HepG2 (cell line): Measurements from ENCODE around the gene ABAT. TPM values are rescaled to one million over a fixed set of nuclear protein-coding genes. Genes with fewer than 3 reads are reported as not detected.

Experiments used
- ATAC-seq: fragments of 200-7000 bp; cut with Tn5 transposase; 3 replicates; pipeline ENCODE4 v1.9.1; 2020; ENCODE audit warnings: mild to moderate bottlenecking, moderate library complexity
- BruUV-seq: library from RNA; stranded (reverse); fragments of 400-500 nt; replicated peaks from 2 replicates; lab custom pipeline; 2021; lab: Mats Ljungman, UMichigan
- CTCF ChIA-PET: fragments of 300-600 bp; formaldehyde crosslinking; extraction: SDS; loops from one replicate; lab custom pipeline; 2021; ENCODE audit warnings: low total read pairs, inconsistent platforms, low intra/inter-chr PET ratio; lab: Yijun Ruan, JAX
- POLR2A ChIA-PET: fragments of 350-600 bp; sonication (Branson Sonifier 250); formaldehyde crosslinking; loops from one replicate; lab custom pipeline; 2020; ENCODE audit warnings: antibody characterized with exemption, inconsistent platforms; lab: Yijun Ruan, JAX
- DNase-seq: peaks from one replicate; pipeline ENCODE4 v3.0.0-alpha.2; 2015; ENCODE audit warnings: low spot score
- FAIRE-seq: peaks from 3 replicates; lab custom pipeline; 2011; peaks lifted over from hg19 to GRCh38; lab: Jason Lieb, UNC
- H2AFZ ChIP-seq: one replicate; pipeline ENCODE4 v1.6.1; 2011; ENCODE audit warnings: low read length, inconsistent platforms
- H3K27ac ChIP-seq: fragments of 300-600 bp; 3 replicates; pipeline ENCODE4 v1.8.0; 2011; ENCODE audit warnings: mixed run types, mild to moderate bottlenecking, mixed read lengths, low read length, inconsistent platforms; ENCODE audit not compliant: insufficient read depth; ENCODE audit errors: extremely low read length
- H3K27me3 ChIP-seq, 2 experiments: fragments of 200-600 bp in 1 of 2; 2 replicates in 1 of 2; 3 replicates in 1 of 2; pipeline versions ENCODE4 v1.6.0 to v1.8.0; 2011; ENCODE audit warnings: low read length in 2 of 2, mild to moderate bottlenecking in 2 of 2, moderate library complexity in 2 of 2, inconsistent platforms in 1 of 2; ENCODE audit not compliant: insufficient read depth in 2 of 2, control insufficient read depth in 1 of 2
- H3K36me3 ChIP-seq, 2 experiments: fragments of 200-600 bp in 1 of 2; replicated peaks in 1 of 2; 2 replicates in 1 of 2; 3 replicates in 1 of 2; pipeline versions ENCODE4 v1.5.1 to v1.8.0; 2011; ENCODE audit warnings: low read length in 2 of 2, inconsistent platforms in 1 of 2; ENCODE audit not compliant: insufficient read depth in 2 of 2, control insufficient read depth in 1 of 2
- H3K4me1 ChIP-seq: 2 replicates; pipeline ENCODE4 v1.5.1; 2012; ENCODE audit warnings: low read length, inconsistent platforms; ENCODE audit not compliant: insufficient read depth
- H3K4me2 ChIP-seq: 2 replicates; pipeline ENCODE4 v1.6.0; 2011; ENCODE audit warnings: low read depth, low read length, inconsistent platforms
- H3K4me3 ChIP-seq, 3 experiments: fragments of 200-600 bp in 1 of 3; sonication (generic), shearing (Covaris generic) in 1 of 3; replicated peaks in 1 of 3; 2 replicates each; pipeline ENCODE4 v1.5.1; 2011 to 2016; ENCODE audit warnings: low read length in 3 of 3, inconsistent platforms in 2 of 3, low read depth in 2 of 3, mild to moderate bottlenecking in 2 of 3, control low read depth in 1 of 3, mixed read lengths in 1 of 3; ENCODE audit not compliant: insufficient read depth in 1 of 3
- H3K79me2 ChIP-seq: one replicate; pipeline ENCODE4 v1.6.1; 2011; ENCODE audit warnings: low read length, inconsistent platforms; ENCODE audit not compliant: insufficient read depth
- H3K9ac ChIP-seq: 2 replicates; pipeline ENCODE4 v1.6.0; 2011; ENCODE audit warnings: mild to moderate bottlenecking, low read depth, low read length, inconsistent platforms; ENCODE audit not compliant: insufficient read depth
- H3K9me3 ChIP-seq: 2 replicates; pipeline ENCODE4 v1.5.1; 2012; ENCODE audit warnings: mild to moderate bottlenecking, low read length
- H4K20me1 ChIP-seq: 2 replicates; pipeline ENCODE4 v1.6.0; 2011; ENCODE audit warnings: inconsistent platforms, mild to moderate bottlenecking, low read length, moderate library complexity; ENCODE audit not compliant: insufficient read depth
- DR1 ChIP-seq: sonication (generic); formaldehyde crosslinking; IDR thresholded peaks from 2 replicates; pipeline ENCODE4 v1.8.0; 2021; ENCODE audit warnings: mild to moderate bottlenecking, missing genetic modification reagents, inconsistent platforms
- FOSL2 ChIP-seq: sonication (generic); formaldehyde crosslinking; IDR thresholded peaks from 2 replicates; pipeline ENCODE4 v1.4.0; 2020; ENCODE audit warnings: missing genetic modification reagents
- SALL1 ChIP-seq: sonication (generic); formaldehyde crosslinking; IDR thresholded peaks from 2 replicates; pipeline ENCODE4 v1.8.0; 2022; ENCODE audit warnings: mild to moderate bottlenecking, missing genetic modification reagents
- WGBS: methylation state at CpG from one replicate; pipeline ENCODE4 v1.1.6; 2017; ENCODE audit warnings: low lambda C conversion rate; 5-methylcytosine and 5-hydroxymethylcytosine counted together
- in situ Hi-C: cut with HindIII; loops from 2 replicates; pipeline ENCODE4 v1.10.0; 2017; ENCODE audit warnings: low pct_unique_long_range_greater_than_20kb; ENCODE audit not compliant: extremely low pct_ligation_motif_present
- intact Hi-C: fragments of 100-400 bp; cut with micrococcal nuclease; formaldehyde crosslinking; loops from one replicate; pipeline ENCODE4 v1.10.0; 2022; ENCODE audit not compliant: unreplicated experiment
- polyA plus RNA-seq, 8 experiments: library from polyadenylated mRNA; depleted of rRNA in 3 of 8; stranded (reverse) in 7 of 8; unstranded in 1 of 8; fragments of >200 nt; fragmentation: Illumina TruSeq in 4 of 8; extraction: Trizol in 4 of 8; gene quantifications; 2 replicates each; pipeline versions ENCODE4 v1.2.1 to v1.2.3, GENCODE V29; 2011 to 2016; ENCODE audit warnings: low read depth in 4 of 8, missing spikeins in 1 of 8, mixed read lengths in 1 of 8; ENCODE audit not compliant: insufficient read depth in 1 of 8
- total RNA-seq, 5 experiments: library from RNA; depleted of rRNA; stranded (reverse); fragments of >200 nt; fragmentation: Illumina TruSeq; extraction: Trizol; gene quantifications; 2 replicates each; pipeline ENCODE4 v1.2.3, GENCODE V29; 2016; ENCODE audit warnings: low read depth in 1 of 5
- TF ChIP-seq, protein P1 (sequence below): sonication (generic); formaldehyde crosslinking; IDR thresholded peaks from 2 replicates; pipeline ENCODE4 v1.5.1; 2020; ENCODE audit warnings: mild to moderate bottlenecking, moderate library complexity, missing genetic modification reagents
- TF ChIP-seq, protein P2 (sequence below): IDR thresholded peaks from 2 replicates; pipeline ENCODE4 v1.6.1; 2016; ENCODE audit warnings: low read depth

The ABAT gene
- total and polyA plus RNA-seq, 2 of the 13 experiments (the other 11 are each of a cell fraction or from before 2014, with no cell fraction given), result 47.6 to 97.3 TPM

DNA sequence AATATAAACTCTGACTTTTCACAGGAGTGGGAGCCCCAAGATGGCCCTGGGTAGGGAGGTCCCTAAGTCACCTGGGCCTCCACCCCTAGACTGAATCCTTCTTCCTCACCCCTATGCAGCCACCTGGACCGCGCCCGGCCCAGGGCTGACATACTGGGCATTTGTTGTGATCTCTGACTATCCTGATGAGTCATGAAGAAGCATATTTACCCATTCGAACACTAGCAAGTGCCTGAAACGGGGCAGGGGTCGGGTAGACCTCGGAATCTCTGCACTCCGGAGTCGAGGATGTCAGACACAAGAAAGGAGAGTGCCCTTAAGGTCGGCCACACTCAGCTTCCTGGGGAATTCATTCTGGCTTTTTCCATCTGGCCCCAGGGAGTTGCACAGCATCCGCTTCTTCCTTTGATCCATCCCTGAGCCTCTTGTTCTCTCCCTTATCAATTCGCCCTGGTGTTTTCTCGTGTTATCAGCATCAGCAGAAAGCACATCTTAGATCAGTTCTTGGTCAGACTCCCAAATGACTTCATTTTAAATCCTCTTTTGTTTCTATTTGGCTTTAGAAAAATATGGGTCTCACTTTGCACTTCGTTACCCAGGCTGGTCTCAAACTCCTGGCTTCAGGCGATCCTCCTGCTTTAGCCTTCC lies 42.5 kb upstream of the ABAT start:
- Histone ChIP-seq H4K20me1 (0 out of 2 replicates have a peak, but pooled peaks cover 4% of the 10 kb centered on the region), H3K4me2 (no peak overlapping the region), H3K4me1 (peaks cover 22% of the 10 kb centered on the region), H3K27me3 (no peaks in the 10 kb centered on the region), H3K9me3 (no peaks in the 10 kb centered on the region), H2AFZ (no peak overlapping the region), H3K36me3 (peaks cover 63 to 88% of the 10 kb centered on the region in 2 experiments), H3K9ac (no peak overlapping the region), H3K4me3 (no peak overlapping the region), H3K79me2 (no peaks in the 10 kb centered on the region), H3K27ac (no peak overlapping the region)
- POLR2A ChIA-PET, result no interaction called here
- FAIRE-seq, result no peak
- TF ChIP-seq FOSL2 (CRISPR knock-in tag) (peak; percentile 56), SALL1 (CRISPR knock-in tag) (0 out of 2 replicates have a peak, but pooled peaks have one; percentile 10), DR1 (CRISPR knock-in tag) (no peak)
- TF ChIP-seq, protein P1, sequence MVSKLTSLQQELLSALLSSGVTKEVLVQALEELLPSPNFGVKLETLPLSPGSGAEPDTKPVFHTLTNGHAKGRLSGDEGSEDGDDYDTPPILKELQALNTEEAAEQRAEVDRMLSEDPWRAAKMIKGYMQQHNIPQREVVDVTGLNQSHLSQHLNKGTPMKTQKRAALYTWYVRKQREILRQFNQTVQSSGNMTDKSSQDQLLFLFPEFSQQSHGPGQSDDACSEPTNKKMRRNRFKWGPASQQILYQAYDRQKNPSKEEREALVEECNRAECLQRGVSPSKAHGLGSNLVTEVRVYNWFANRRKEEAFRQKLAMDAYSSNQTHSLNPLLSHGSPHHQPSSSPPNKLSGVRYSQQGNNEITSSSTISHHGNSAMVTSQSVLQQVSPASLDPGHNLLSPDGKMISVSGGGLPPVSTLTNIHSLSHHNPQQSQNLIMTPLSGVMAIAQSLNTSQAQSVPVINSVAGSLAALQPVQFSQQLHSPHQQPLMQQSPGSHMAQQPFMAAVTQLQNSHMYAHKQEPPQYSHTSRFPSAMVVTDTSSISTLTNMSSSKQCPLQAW (CRISPR knock-in tag), result 0 out of 2 replicates have a peak, but pooled peaks have one; percentile 17
- TF ChIP-seq, protein P2, sequence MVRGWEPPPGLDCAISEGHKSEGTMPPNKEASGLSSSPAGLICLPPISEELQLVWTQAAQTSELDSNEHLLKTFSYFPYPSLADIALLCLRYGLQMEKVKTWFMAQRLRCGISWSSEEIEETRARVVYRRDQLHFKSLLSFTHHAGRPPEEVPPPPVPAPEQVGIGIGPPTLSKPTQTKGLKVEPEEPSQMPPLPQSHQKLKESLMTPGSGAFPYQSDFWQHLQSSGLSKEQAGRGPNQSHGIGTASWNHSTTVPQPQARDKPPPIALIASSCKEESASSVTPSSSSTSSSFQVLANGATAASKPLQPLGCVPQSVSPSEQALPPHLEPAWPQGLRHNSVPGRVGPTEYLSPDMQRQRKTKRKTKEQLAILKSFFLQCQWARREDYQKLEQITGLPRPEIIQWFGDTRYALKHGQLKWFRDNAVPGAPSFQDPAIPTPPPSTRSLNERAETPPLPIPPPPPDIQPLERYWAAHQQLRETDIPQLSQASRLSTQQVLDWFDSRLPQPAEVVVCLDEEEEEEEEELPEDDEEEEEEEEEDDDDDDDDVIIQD (CRISPR knock-in tag), result peak; percentile 38; the same call in 1 of the 2 replicates
- in situ Hi-C loops, result no loop called here
- WGBS, result 64% methylated on average over 15 of the region's 15 CpGs
- no peak for DNase-seq
- CTCF ChIA-PET, result no interaction called here
- intact Hi-C loops, result loop anchor here (5.0 kb wide), 1 partner anchor 290 kb away; no protein-coding TSS in a partner anchor
- ATAC-seq, result no peak
- BruUV-seq, result no TSS peak
